Raji (cell line): ENCODE data around the gene ERBB3.
A peak's percentile ranks its signal among the peaks of the same experiment; 100 is the strongest.

Source experiments
- POLR2A ChIP-seq: IDR thresholded peaks from 2 replicates; pipeline ENCODE4 v1.6.1; 2011; ENCODE audit warnings: low read depth, low read length, control low read depth; ENCODE audit not compliant: insufficient read depth

The ERBB3 gene

DNA sequence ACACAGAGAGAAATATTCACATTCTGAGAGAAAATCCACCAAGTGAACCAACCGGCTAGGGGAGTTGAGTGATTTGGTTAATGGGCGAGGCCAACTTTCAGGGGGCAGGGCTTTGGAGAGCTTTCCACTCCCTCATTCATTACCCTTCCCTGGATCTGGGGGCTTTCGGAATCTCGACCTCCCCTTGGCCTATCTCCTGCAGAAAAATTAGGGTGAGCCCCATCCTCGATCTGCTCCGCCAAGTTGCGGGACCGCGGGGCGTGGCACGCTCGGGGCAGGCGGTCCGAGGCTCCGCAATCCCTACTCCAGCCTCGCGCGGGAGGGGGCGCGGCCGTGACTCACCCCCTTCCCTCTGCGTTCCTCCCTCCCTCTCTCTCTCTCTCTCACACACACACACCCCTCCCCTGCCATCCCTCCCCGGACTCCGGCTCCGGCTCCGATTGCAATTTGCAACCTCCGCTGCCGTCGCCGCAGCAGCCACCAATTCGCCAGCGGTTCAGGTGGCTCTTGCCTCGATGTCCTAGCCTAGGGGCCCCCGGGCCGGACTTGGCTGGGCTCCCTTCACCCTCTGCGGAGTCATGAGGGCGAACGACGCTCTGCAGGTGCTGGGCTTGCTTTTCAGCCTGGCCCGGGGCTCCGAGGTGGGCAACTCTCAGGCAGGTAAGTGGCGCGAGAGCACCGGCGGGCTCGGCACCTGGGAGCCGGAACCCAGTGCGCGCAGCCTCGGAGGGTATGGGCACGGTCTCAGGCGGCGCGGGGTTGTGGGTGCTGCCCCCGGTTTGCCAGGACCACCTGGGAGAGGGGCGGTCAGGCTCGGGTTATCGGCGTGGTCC is at the start of gene ERBB3:
ERBB3 (plus strand) TSS at position 443 of the 833 bp plus-strand sequence; CDS start at position 579, 136 bp downstream.
- TF ChIP-seq POLR2A = no peak

DNA sequence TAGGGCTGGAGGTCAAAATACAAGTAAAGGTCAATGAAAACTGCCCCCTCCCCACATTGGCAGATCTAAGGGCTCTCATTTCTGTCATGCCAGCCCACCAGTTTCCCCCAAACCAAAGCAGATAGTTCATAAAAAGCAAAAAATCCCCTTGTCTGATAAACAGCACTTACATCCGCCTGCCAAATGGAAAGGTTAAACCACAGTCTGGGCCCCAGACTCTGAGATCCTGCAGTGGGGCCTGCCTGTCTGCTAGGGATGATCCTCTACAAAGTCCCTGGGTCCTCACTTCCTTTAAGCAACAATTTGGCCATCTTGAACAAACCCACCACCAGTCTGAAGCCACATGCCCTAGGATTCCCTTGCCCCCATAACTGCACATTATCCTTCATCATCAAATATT is 48.0 kb upstream of the ERBB3 start:
- TF ChIP-seq POLR2A = no peak

DNA sequence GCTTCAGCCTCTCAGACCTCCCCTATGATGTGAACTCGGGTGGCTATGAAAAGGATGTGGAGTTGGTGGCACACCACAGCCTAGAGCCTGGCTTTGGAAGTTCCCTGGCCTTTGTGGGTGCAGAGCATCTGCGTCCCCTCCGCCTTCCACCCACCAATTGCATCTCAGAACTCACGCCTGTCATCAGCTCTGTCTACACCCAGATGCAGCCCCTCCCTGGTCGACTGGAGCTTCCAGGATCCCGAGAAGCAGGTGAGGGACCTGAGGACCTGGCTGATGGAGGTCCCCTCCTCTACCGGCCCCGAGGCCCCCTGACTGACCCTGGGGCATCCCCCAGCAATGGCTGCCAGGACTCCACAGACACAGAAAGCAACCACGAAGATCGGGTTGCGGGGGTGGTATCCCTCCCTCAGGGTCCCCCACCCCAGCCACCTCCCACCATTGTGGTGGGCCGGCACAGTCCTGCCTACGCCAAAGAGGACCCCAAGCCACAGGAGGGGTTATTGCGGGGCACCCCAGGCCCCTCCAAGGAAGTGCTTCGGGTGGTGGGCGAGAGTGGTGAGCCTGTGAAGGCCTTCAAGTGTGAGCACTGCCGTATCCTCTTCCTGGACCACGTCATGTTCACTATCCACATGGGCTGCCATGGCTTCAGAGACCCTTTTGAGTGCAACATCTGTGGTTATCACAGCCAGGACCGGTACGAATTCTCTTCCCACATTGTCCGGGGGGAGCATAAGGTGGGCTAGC is 45.2 kb upstream of the ERBB3 start:
- TF ChIP-seq POLR2A = no peak

- no peak for TF ChIP-seq POLR2A
Observed at GRCh38 chr12:56037161-56037560, 42.8 kb upstream of the ERBB3 start.

- TF ChIP-seq POLR2A = no peak
Observed at GRCh38 chr12:56038022-56038655, 41.8 kb upstream of the ERBB3 start.

GRCh38 chr12:56040151-56040550 is 39.8 kb upstream of the ERBB3 start:
- no peak for TF ChIP-seq POLR2A

DNA sequence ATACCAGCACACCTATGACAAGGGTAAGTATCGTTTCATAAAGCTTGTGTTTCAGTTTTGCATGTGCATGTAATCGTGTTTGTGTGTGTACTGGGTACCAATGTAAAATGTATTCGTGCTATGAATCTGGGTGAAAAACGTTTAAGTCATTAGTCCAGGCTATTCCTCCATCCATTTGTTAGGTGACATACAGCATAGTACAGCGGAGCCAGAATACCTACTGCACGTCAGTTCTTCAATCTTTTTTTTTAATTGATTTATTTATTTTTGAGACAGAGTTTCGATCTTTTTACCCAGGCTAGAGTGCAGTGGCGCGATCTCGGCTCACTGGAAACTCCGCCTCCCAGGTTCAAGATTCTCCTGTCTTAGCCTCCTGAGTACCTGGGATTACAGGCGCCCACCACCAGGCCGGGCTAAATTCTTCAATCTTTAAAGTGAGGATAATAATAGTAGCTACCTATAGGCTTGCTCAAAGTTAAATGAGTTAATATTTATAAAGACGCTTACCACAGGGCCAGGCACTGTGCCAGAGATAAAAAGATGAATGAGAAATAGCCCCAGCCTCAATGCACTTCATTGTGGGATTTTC is 38.9 kb upstream of the ERBB3 start:
- no peak for TF ChIP-seq POLR2A

- TF ChIP-seq POLR2A = peak; percentile 97
Observed at GRCh38 chr12:56041552-56042429, 38.2 kb upstream of the ERBB3 start, which contains the start of gene RPS26. Gene RPS26 (plus strand): TSS chr12:56041918. CDS start chr12:56042167, 249 bp downstream.

- TF ChIP-seq POLR2A = no peak
Observed at GRCh38 chr12:56042843-56043242, 37.1 kb upstream of the ERBB3 start.

DNA sequence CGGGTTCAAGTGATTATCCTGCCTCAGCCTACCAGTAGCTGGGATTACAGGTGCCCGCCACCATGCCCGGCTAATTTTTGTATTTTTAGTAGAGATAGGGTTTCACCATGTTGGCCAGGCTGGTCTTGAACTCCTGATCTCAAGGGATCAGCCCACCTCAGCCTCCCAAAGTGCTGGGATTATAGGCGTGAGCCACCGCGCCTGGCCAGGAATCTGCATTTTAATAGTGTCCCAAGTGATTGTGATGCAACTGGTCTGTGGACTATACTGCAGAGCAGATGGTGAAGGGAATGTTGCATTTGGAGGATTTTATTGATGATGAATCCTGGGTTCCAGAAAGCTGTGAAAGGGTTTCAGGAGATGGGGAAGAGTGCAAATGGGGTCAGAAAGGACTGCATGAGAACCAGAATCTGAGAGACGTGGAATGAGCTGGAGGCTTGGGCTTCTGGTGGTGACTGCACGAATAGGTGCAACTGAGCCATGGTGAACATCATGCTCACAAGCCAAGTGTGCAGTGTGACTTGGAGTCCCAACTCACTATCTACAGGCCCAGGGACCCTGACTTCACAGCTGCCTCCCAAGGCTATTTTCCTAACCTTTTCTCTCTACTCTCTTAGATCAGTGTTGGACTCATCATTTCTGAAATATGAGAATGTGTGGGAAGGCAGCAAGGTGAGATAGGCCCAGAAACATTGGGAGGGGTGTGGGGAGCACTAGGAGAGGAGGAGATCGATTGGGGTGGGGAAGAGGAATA is 33.8 kb upstream of the ERBB3 start:
- peak; percentile 30; the same call in 1 of the 2 replicates for TF ChIP-seq POLR2A

- no peak for TF ChIP-seq POLR2A
Observed at GRCh38 chr12:56053407-56053893, 26.5 kb upstream of the ERBB3 start.

DNA sequence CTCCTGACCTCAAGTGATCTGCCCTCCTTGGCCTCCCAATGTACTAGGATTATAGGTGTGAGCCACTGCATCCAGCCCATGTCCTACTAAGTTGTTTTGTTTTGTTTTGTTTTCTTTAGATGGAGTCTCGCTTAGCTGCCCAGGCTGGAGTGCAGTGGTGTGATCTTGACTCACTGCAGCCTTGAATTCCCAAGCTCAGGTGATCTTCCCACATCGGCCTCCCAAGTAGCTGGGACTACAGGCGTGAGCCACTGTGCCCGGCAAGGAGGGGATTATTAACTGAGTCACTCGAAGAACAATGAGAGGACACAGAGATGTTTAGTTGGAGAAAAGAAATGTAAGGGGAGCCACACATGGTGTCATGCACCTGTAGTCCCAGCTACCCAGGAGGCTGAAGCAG is 18.0 kb upstream of the ERBB3 start:
- no peak for TF ChIP-seq POLR2A

DNA sequence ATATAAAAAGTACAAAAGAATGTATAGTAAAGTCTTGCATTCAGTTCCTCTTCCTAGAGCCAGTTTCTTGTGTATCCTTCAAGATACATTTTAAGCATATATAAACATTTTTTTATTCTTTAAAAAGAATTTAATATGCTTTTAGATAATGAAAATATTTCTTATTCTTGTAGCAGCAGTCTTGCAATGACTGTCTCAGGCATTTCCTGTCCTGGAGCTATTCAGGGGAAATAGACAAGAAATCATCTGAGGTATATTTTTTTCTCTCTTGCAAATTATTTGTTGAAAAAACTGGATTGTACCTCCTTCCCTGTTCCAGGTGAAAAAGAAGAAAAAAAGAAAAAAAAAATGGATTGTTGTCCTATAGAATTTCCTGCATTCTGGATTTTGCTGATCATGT is 17.0 kb upstream of the ERBB3 start:
- no peak for TF ChIP-seq POLR2A
